K562 (cell line): Measurements from ENCODE around the gene OTOP1.
"Not testable (repeated sequence)": the region's sequence is repeated elsewhere in the genome, so short reads cannot be mapped to it uniquely, and the experiment has no call there.

Source experiments
- C11orf30 ChIP-seq: fragments of 450-650 bp; IDR thresholded peaks from 2 replicates; pipeline ENCODE4 v1.6.1; 2016; ENCODE audit warnings: low read depth, mild to moderate bottlenecking
- CTCF ChIP-seq, 3 experiments: IDR thresholded peaks in 2 of 3; conservative IDR thresholded peaks in 1 of 3; 2 replicates each; pipeline ENCODE4 v1.5.1; 2011 to 2012; ENCODE audit warnings: low read length in 3 of 3, mild to moderate bottlenecking in 3 of 3, control low read depth in 2 of 3, improper control_type of control experiment in 1 of 3, inconsistent platforms in 1 of 3, low read depth in 1 of 3, mixed read lengths in 1 of 3, moderate library complexity in 1 of 3; ENCODE audit not compliant: insufficient read depth in 2 of 3
- ESRRB ChIP-seq: fragments of 250-450 bp; sonication (Bioruptor Pico); IDR thresholded peaks from 2 replicates; pipeline ENCODE4 v1.5.0; 2020; ENCODE audit warnings: mild to moderate bottlenecking, moderate library complexity, borderline replicate concordance
- FUS ChIP-seq: fragments of 200-400 bp; formaldehyde crosslinking; optimal IDR thresholded peaks from 2 replicates; pipeline ENCODE3; 2017; ENCODE audit warnings: low read depth, low read length
- HNRNPLL ChIP-seq: fragments of 200-400 bp; formaldehyde crosslinking; IDR thresholded peaks from 2 replicates; pipeline ENCODE4 v1.6.1; 2017; ENCODE audit warnings: low read length, low read depth, mild to moderate bottlenecking; ENCODE audit not compliant: poor library complexity, severe bottlenecking
- MTA3 ChIP-seq: fragments of 450-650 bp; formaldehyde crosslinking; IDR thresholded peaks from 2 replicates; pipeline ENCODE4 v1.6.1; 2017; ENCODE audit warnings: mild to moderate bottlenecking, borderline replicate concordance
- PCBP2 ChIP-seq: fragments of 200-400 bp; formaldehyde crosslinking; IDR thresholded peaks from 2 replicates; pipeline ENCODE4 v1.6.1; 2018; ENCODE audit warnings: low read length, low read depth, mild to moderate bottlenecking, moderate library complexity; ENCODE audit not compliant: poor library complexity, severe bottlenecking
- RAD51 ChIP-seq: fragments of 450-650 bp; IDR thresholded peaks from 2 replicates; pipeline ENCODE4 v1.7.1; 2016; ENCODE audit warnings: low read depth, mild to moderate bottlenecking, borderline replicate concordance
- REST ChIP-seq, 2 experiments: fragments of 450-650 bp; formaldehyde crosslinking in 1 of 2; IDR thresholded peaks; 2 replicates each; pipeline versions ENCODE4 v1.4.0 to v1.6.1; 2014 to 2020; ENCODE audit warnings: mild to moderate bottlenecking in 2 of 2, borderline replicate concordance in 1 of 2, low read depth in 1 of 2
- RNF2 ChIP-seq: sonication (generic); IDR thresholded peaks from 2 replicates; pipeline ENCODE4 v1.6.1; 2016
- TEAD2 ChIP-seq: fragments of 450-650 bp; IDR thresholded peaks from 2 replicates; pipeline ENCODE4 v1.6.1; 2016; ENCODE audit warnings: missing genetic modification characterization, control low read depth, missing compliant biosample characterization
- THRAP3 ChIP-seq: fragments of 450-650 bp; IDR thresholded peaks from 2 replicates; pipeline ENCODE4 v1.6.1; 2016; ENCODE audit warnings: mild to moderate bottlenecking, inconsistent platforms, borderline replicate concordance
- ZNF140 ChIP-seq: fragments of 250-450 bp; sonication (Bioruptor Pico); IDR thresholded peaks from 2 replicates; pipeline ENCODE4 v1.8.0; 2021; ENCODE audit warnings: moderate library complexity, mild to moderate bottlenecking, inconsistent platforms

- TF ChIP-seq REST (IDR thresholded peaks at IDR 0.05; ENCODE audit: borderline replicate concordance); REST (CRISPR knock-in tag; IDR thresholded peaks at IDR 0.05; ENCODE audit: low read depth); ZNF140; ESRRB; PCBP2; RNF2; CTCF (IDR thresholded peaks at IDR 0.05 in 2 of 3, conservative IDR thresholded peaks at IDR 0.05 in 1 of 3; ENCODE audit: insufficient read depth in 2 of 3, low read depth in 1 of 3, low read length in 3 of 3); THRAP3; FUS; RAD51; HNRNPLL; MTA3; C11orf30; TEAD2 (tag): not testable (repeated sequence)
These were observed 38.2 kb downstream of the OTOP1 start for GRCh38 chr4:4188557-4188956.
